GM12892 (cell line): Measurements from ENCODE around the gene PYROXD2.

ENCODE experiments used
- POLR2A ChIP-seq: IDR thresholded peaks from 2 replicates; pipeline ENCODE4 v1.6.1; 2011; ENCODE audit warnings: low read depth, low read length, control low read depth
- TAF1 ChIP-seq: IDR thresholded peaks from 2 replicates; pipeline ENCODE4 v1.6.1; 2011; ENCODE audit warnings: low read depth, mild to moderate bottlenecking, control low read depth, low read length, borderline replicate concordance

DNA sequence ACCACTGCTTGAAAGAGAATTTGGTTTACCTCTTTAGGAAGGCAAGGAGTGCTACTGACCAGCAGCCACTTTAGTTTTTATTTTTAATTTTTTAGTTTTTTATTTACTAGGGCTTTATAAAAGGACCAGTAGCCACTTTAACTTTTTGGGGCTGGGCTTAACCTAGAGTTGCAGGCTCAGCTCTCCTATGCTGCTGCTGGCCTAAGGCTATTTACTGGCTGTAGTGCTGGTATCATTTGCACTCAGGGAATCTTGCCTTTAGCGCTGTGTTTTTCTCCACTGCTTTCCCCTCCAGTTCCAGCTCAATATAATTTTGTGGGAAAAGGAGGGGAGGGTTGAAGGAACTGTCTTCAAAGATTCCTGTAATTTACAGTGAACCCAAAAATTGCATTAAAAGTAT is 18.4 kb upstream of the PYROXD2 start:
- TF ChIP-seq POLR2A (no peak), TAF1 (no peak)
